GM18907 (cell line): ENCODE measurements around the gene VPS33A.
"Not testable (repeated sequence)": the region's sequence is repeated elsewhere in the genome, so short reads cannot be mapped to it uniquely, and the experiment has no call there.

Experiments
- ATAC-seq: cut with Tn5 transposase; IDR thresholded peaks from one replicate; pipeline ENCODE4 v1.9.1; 2021; ENCODE audit warnings: mild to moderate bottlenecking, moderate library complexity; ENCODE audit not compliant: unreplicated experiment

VPS33A gene

GRCh38 chr12:122266230-122266901 lies at the start of gene VPS33A:
Gene VPS33A, minus strand, starts transcription at chr12:122266494. Its CDS starts 86 bp downstream, at chr12:122266408.
- peak; percentile 91 for ATAC-seq

GRCh38 chr12:122312926-122313325 lies 46.6 kb upstream of the VPS33A start:
- ATAC-seq, result no peak

- ATAC-seq, result no peak
Measured at GRCh38 chr12:122311696-122312095, 45.4 kb upstream of the VPS33A start.

- ATAC-seq, result no peak
Measured at GRCh38 chr12:122310626-122311333, 44.5 kb upstream of the VPS33A start.

- ATAC-seq, result no peak
Measured at GRCh38 chr12:122309564-122310121, 43.3 kb upstream of the VPS33A start.

GRCh38 chr12:122308811-122309210 lies 42.5 kb upstream of the VPS33A start:
- ATAC-seq, result no peak

- ATAC-seq, result no peak
Measured at GRCh38 chr12:122306407-122306806, 40.1 kb upstream of the VPS33A start.

GRCh38 chr12:122304924-122305323 lies 38.6 kb upstream of the VPS33A start:
- ATAC-seq, result no peak

GRCh38 chr12:122303068-122303467 lies 36.8 kb upstream of the VPS33A start:
- no peak for ATAC-seq

GRCh38 chr12:122298071-122298748 lies 31.9 kb upstream of the VPS33A start:
- no peak for ATAC-seq

- ATAC-seq, result no peak
Measured at GRCh38 chr12:122297494-122297893, 31.2 kb upstream of the VPS33A start.

- no peak for ATAC-seq
Measured at GRCh38 chr12:122295877-122296276, 29.6 kb upstream of the VPS33A start.

- peak; percentile 90 for ATAC-seq
Measured at GRCh38 chr12:122293081-122293480, 26.8 kb upstream of the VPS33A start.

- no peak for ATAC-seq
Measured at GRCh38 chr12:122291431-122291830, 25.1 kb upstream of the VPS33A start.

- ATAC-seq, result no peak
Measured at GRCh38 chr12:122283680-122284079, 17.4 kb upstream of the VPS33A start.

GRCh38 chr12:122282061-122282460 lies 15.8 kb upstream of the VPS33A start:
- ATAC-seq, result no peak

GRCh38 chr12:122276242-122276641 lies 9.9 kb upstream of the VPS33A start:
- ATAC-seq, result no peak

- ATAC-seq, result no peak
Measured at GRCh38 chr12:122275459-122275858, 9.2 kb upstream of the VPS33A start.

GRCh38 chr12:122265886-122266229 lies 436 bp downstream of the VPS33A start:
- peak; percentile 34 for ATAC-seq

GRCh38 chr12:122265476-122265875 lies 818 bp downstream of the VPS33A start:
- ATAC-seq, result no peak

- not testable (repeated sequence) for ATAC-seq
Measured at GRCh38 chr12:122260735-122261134, 5.6 kb downstream of the VPS33A start.

- ATAC-seq, result not testable (repeated sequence)
Measured at GRCh38 chr12:122258939-122259338, 7.4 kb downstream of the VPS33A start.
